A673 (cell line): ENCODE data around the gene DUSP15.

Experiments
- EZH2 ChIP-seq: fragments of 200-600 bp; sonication (generic); IDR thresholded peaks from 2 replicates; pipeline ENCODE4 v1.6.1; 2017; ENCODE audit warnings: borderline replicate concordance, low read depth, mild to moderate bottlenecking, mixed read lengths, antibody characterized with exemption, low read length; ENCODE audit not compliant: poor library complexity, severe bottlenecking
- TF ChIP-seq, protein P1 (sequence below): fragments of 300-800, 200-600 bp; sonication (generic); conservative IDR thresholded peaks from 2 replicates; pipeline ENCODE4 v1.5.1; 2017; ENCODE audit warnings: low read depth, mild to moderate bottlenecking, antibody characterized with exemption, low read length, moderate library complexity, mixed read lengths

DNA sequence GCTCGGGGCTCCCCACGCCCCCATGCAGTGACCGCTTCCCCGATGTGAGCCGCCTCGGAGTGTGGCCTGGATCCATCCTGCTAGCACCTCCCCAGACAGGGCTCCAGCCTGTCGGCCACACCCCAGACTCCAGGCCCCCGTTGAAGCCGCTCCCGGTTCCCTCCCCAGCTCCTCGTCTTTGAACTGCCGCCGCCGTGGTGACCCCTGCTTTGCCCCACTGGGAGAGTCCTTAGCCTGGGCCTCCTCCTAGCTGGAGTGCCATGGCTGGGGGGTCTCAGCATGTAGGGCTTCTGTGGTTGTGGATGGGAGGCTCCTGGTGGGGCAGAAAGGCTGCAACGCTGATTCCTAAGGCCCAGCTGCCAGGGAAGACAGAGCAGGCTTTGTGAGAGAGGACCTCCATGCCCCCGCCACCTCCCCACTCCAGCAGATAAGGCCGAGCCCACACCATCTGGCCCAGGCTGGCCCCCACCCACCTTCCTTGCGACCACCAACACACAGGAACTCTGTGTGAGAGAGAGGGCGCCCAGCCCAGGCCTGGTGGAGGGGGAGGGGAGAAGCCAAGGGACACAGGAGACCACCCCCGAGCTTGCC, 36.3 kb downstream of the DUSP15 start:
- TF ChIP-seq, protein P1, sequence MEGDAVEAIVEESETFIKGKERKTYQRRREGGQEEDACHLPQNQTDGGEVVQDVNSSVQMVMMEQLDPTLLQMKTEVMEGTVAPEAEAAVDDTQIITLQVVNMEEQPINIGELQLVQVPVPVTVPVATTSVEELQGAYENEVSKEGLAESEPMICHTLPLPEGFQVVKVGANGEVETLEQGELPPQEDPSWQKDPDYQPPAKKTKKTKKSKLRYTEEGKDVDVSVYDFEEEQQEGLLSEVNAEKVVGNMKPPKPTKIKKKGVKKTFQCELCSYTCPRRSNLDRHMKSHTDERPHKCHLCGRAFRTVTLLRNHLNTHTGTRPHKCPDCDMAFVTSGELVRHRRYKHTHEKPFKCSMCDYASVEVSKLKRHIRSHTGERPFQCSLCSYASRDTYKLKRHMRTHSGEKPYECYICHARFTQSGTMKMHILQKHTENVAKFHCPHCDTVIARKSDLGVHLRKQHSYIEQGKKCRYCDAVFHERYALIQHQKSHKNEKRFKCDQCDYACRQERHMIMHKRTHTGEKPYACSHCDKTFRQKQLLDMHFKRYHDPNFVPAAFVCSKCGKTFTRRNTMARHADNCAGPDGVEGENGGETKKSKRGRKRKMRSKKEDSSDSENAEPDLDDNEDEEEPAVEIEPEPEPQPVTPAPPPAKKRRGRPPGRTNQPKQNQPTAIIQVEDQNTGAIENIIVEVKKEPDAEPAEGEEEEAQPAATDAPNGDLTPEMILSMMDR = no peak
- TF ChIP-seq EZH2 = no peak
